NAMALWA (cell line): Measurements from ENCODE around the gene TMEM151A.
"Not testable (repeated sequence)": the region's sequence is repeated elsewhere in the genome, so short reads cannot be mapped to it uniquely, and the experiment has no call there.

Experiments
- DNase-seq: peaks from one replicate; pipeline ENCODE4 v3.0.0-alpha.2; 2015; ENCODE audit warnings: low spot score

Gene TMEM151A

GRCh38 chr11:66309475-66309874 lies 17.8 kb downstream of the TMEM151A start:
- DNase-seq: no peak

GRCh38 chr11:66310324-66310723 lies 18.6 kb downstream of the TMEM151A start:
- DNase-seq: no peak

- DNase-seq: not testable (repeated sequence)
These were observed 19.2 kb downstream of the TMEM151A start for GRCh38 chr11:66310803-66311440.

- no peak for DNase-seq
These were observed 19.8 kb downstream of the TMEM151A start for GRCh38 chr11:66311470-66311964.

GRCh38 chr11:66311965-66312548 lies 20.4 kb downstream of the TMEM151A start:
- peak; percentile 97 for DNase-seq

GRCh38 chr11:66312549-66313320 lies 21.0 kb downstream of the TMEM151A start:
- peak; percentile 98 for DNase-seq

GRCh38 chr11:66313321-66314185 lies 21.9 kb downstream of the TMEM151A start:
- no peak for DNase-seq

- DNase-seq: no peak
These were observed 22.4 kb downstream of the TMEM151A start for GRCh38 chr11:66314186-66314501.

GRCh38 chr11:66314561-66315497 lies 23.1 kb downstream of the TMEM151A start:
- DNase-seq: no peak

GRCh38 chr11:66315498-66315885 lies 23.8 kb downstream of the TMEM151A start:
- DNase-seq: no peak

- no peak for DNase-seq
These were observed 24.5 kb downstream of the TMEM151A start for GRCh38 chr11:66315921-66316811.

GRCh38 chr11:66316849-66317251 lies 25.2 kb downstream of the TMEM151A start, which contains the start of gene CD248:
TSS of gene CD248 (minus strand) at chr11:66317044. CDS start at chr11:66317027, 17 bp downstream.
- DNase-seq: no peak

- peak; percentile 70 for DNase-seq
These were observed 25.6 kb downstream of the TMEM151A start for GRCh38 chr11:66317322-66317722.

- DNase-seq: peak; percentile 72
These were observed 26.3 kb downstream of the TMEM151A start for GRCh38 chr11:66317723-66318599.

GRCh38 chr11:66318600-66318970 lies 26.9 kb downstream of the TMEM151A start:
- DNase-seq: no peak

- not testable (repeated sequence) for DNase-seq
These were observed 28.6 kb downstream of the TMEM151A start for GRCh38 chr11:66320289-66320688.

- DNase-seq: not testable (repeated sequence)
These were observed 29.1 kb downstream of the TMEM151A start for GRCh38 chr11:66320748-66321147.

- no peak for DNase-seq
These were observed 29.9 kb downstream of the TMEM151A start for GRCh38 chr11:66321606-66322005.
